KMS-11 (cell line): Measurements from ENCODE around the gene ICA1L.

Experiments
- H2AFZ ChIP-seq: fragments of 200-600 bp; sonication (generic); 2 replicates; pipeline ENCODE4 v1.6.1; 2016; ENCODE audit warnings: antibody characterized with exemption, mixed run types, low read depth
- H3K27ac ChIP-seq: fragments of 200-600 bp; sonication (generic); 2 replicates; pipeline ENCODE4 v1.6.1; 2016; ENCODE audit warnings: mild to moderate bottlenecking, mixed run types
- H3K27me3 ChIP-seq: fragments of 200-600 bp; sonication (generic); 2 replicates; pipeline ENCODE4 v1.6.1; 2017; ENCODE audit warnings: mild to moderate bottlenecking, low read depth, mixed run types, moderate library complexity; ENCODE audit not compliant: insufficient read depth
- H3K36me3 ChIP-seq: fragments of 200-600 bp; sonication (generic); 2 replicates; pipeline ENCODE4 v1.6.1; 2017; ENCODE audit warnings: mild to moderate bottlenecking, mixed run types; ENCODE audit not compliant: insufficient read depth
- H3K4me1 ChIP-seq: fragments of 200-600 bp; sonication (generic); 2 replicates; pipeline ENCODE4 v1.6.1; 2016; ENCODE audit warnings: mild to moderate bottlenecking, low read depth, mixed run types; ENCODE audit not compliant: poor library complexity, severe bottlenecking
- H3K4me2 ChIP-seq: fragments of 200-600 bp; sonication (generic); 2 replicates; pipeline ENCODE4 v1.7.0; 2016; ENCODE audit warnings: mild to moderate bottlenecking, mixed run types
- H3K4me3 ChIP-seq: fragments of 200-600 bp; sonication (generic); IDR thresholded peaks from 2 replicates; pipeline ENCODE4 v1.6.1; 2017; ENCODE audit warnings: low read depth, low read length, mixed read lengths; ENCODE audit not compliant: insufficient read depth
- H3K79me2 ChIP-seq: fragments of 200-600 bp; sonication (generic); 2 replicates; pipeline ENCODE4 v1.6.1; 2016; ENCODE audit warnings: low read depth, mixed run types; ENCODE audit not compliant: insufficient read depth
- H3K9ac ChIP-seq: fragments of 200-600 bp; sonication (generic); 2 replicates; pipeline ENCODE4 v1.6.1; 2016; ENCODE audit warnings: mild to moderate bottlenecking, mixed run types
- H4K20me1 ChIP-seq: fragments of 200-600 bp; sonication (generic); 2 replicates; pipeline ENCODE4 v1.6.1; 2016; ENCODE audit warnings: mild to moderate bottlenecking, mixed run types; ENCODE audit not compliant: insufficient read depth
- CTCF ChIP-seq: fragments of 200-600 bp; sonication (generic); conservative IDR thresholded peaks from 2 replicates; pipeline ENCODE4 v1.6.1; 2017; ENCODE audit warnings: low read depth, mild to moderate bottlenecking, antibody characterized with exemption, low read length, moderate library complexity, mixed read lengths

Gene ICA1L

GRCh38 chr2:202758128-202758527, 113.4 kb downstream of the ICA1L start:
- Histone ChIP-seq H3K36me3 (no peaks in the 10 kb centered on the region), H4K20me1 (no peaks in the 10 kb centered on the region), H3K4me3 (no peak overlapping the region)

GRCh38 chr2:202757339-202757738, 114.2 kb downstream of the ICA1L start:
- H2AFZ ChIP-seq, result no peak overlapping the region
- no peak overlapping the region for H3K27ac ChIP-seq
- H3K9ac ChIP-seq, result no peak overlapping the region
- no peaks in the 10 kb centered on the region for H4K20me1 ChIP-seq
- no peak overlapping the region for H3K4me2 ChIP-seq
- no peaks in the 10 kb centered on the region for H3K4me1 ChIP-seq
- H3K36me3 ChIP-seq, result no peaks in the 10 kb centered on the region
- no peaks in the 10 kb centered on the region for H3K27me3 ChIP-seq
- TF ChIP-seq CTCF, result no peak
- H3K4me3 ChIP-seq, result no peak overlapping the region
- no peaks in the 10 kb centered on the region for H3K79me2 ChIP-seq

More at GRCh38 chr2:202758128-202758527, 113.4 kb downstream of the ICA1L start:
- H2AFZ ChIP-seq, result no peak overlapping the region
- H3K4me2 ChIP-seq, result no peak overlapping the region
- no peak overlapping the region for H3K9ac ChIP-seq
- no peaks in the 10 kb centered on the region for H3K79me2 ChIP-seq
- H3K27me3 ChIP-seq, result no peaks in the 10 kb centered on the region
- TF ChIP-seq CTCF, result no peak
- H3K27ac ChIP-seq, result no peak overlapping the region
- H3K4me1 ChIP-seq, result no peaks in the 10 kb centered on the region

GRCh38 chr2:202756598-202756997, 115.0 kb downstream of the ICA1L start:
- Histone ChIP-seq H3K79me2 (no peaks in the 10 kb centered on the region), H3K27ac (no peak overlapping the region), H3K27me3 (no peaks in the 10 kb centered on the region), H3K4me3 (no peak overlapping the region), H3K4me1 (no peaks in the 10 kb centered on the region), H4K20me1 (no peaks in the 10 kb centered on the region), H2AFZ (no peak overlapping the region), H3K9ac (no peak overlapping the region), H3K36me3 (no peaks in the 10 kb centered on the region), H3K4me2 (no peak overlapping the region)
- TF ChIP-seq CTCF, result no peak

GRCh38 chr2:202754936-202755335, 116.6 kb downstream of the ICA1L start:
- H3K27me3 ChIP-seq, result no peaks in the 10 kb centered on the region
- H3K9ac ChIP-seq, result no peak overlapping the region
- H4K20me1 ChIP-seq, result no peaks in the 10 kb centered on the region
- no peak overlapping the region for H3K4me2 ChIP-seq
- H3K36me3 ChIP-seq, result no peaks in the 10 kb centered on the region
- no peak for TF ChIP-seq CTCF
- H3K4me1 ChIP-seq, result peaks cover 14% of the 10 kb centered on the region
- H3K4me3 ChIP-seq, result no peak overlapping the region
- H2AFZ ChIP-seq, result no peak overlapping the region
- H3K79me2 ChIP-seq, result no peaks in the 10 kb centered on the region
- no peak overlapping the region for H3K27ac ChIP-seq
